HepG2 (cell line): Measurements from ENCODE around the gene TROAP. TPM values are rescaled to one million over a fixed set of nuclear protein-coding genes. Genes with fewer than 3 reads are reported as not detected.

Experiments used
- ARID5B ChIP-seq: IDR thresholded peaks from 2 replicates; pipeline ENCODE4 v1.4.0; 2020; ENCODE audit warnings: mild to moderate bottlenecking, missing genetic modification reagents
- BRD4 ChIP-seq: sonication (generic); formaldehyde crosslinking; IDR thresholded peaks from 2 replicates; pipeline ENCODE4 v1.4.0; 2020; ENCODE audit warnings: missing genetic modification reagents
- ZBTB40 ChIP-seq, 2 experiments: fragments of 450-650 bp in 1 of 2; sonication (generic) in 1 of 2; formaldehyde crosslinking in 1 of 2; IDR thresholded peaks; 2 replicates each; pipeline versions ENCODE4 v1.6.1 to v1.8.0; 2016 to 2022; ENCODE audit warnings: antibody characterized with exemption in 1 of 2, mild to moderate bottlenecking in 1 of 2, missing genetic modification reagents in 1 of 2
- ZFP36L2 ChIP-seq: sonication (generic); formaldehyde crosslinking; IDR thresholded peaks from 2 replicates; pipeline ENCODE4 v1.4.0; 2020; ENCODE audit warnings: missing genetic modification reagents
- ZNF646 ChIP-seq: sonication (generic); formaldehyde crosslinking; IDR thresholded peaks from 2 replicates; pipeline ENCODE4 v1.9.0; 2021; ENCODE audit warnings: mild to moderate bottlenecking, missing genetic modification reagents
- polyA plus RNA-seq, 8 experiments: library from polyadenylated mRNA; depleted of rRNA in 3 of 8; stranded (reverse) in 7 of 8; unstranded in 1 of 8; fragments of >200 nt; fragmentation: Illumina TruSeq in 4 of 8; extraction: Trizol in 4 of 8; gene quantifications; 2 replicates each; pipeline versions ENCODE4 v1.2.1 to v1.2.3, GENCODE V29; 2011 to 2016; ENCODE audit warnings: low read depth in 4 of 8, missing spikeins in 1 of 8, mixed read lengths in 1 of 8; ENCODE audit not compliant: insufficient read depth in 1 of 8
- total RNA-seq, 5 experiments: library from RNA; depleted of rRNA; stranded (reverse); fragments of >200 nt; fragmentation: Illumina TruSeq; extraction: Trizol; gene quantifications; 2 replicates each; pipeline ENCODE4 v1.2.3, GENCODE V29; 2016; ENCODE audit warnings: low read depth in 1 of 5

Gene TROAP
- total and polyA plus RNA-seq, 2 of the 13 experiments (the other 11 are each of a cell fraction or from before 2014, with no cell fraction given): 22.5 to 30.9 TPM

- TF ChIP-seq ARID5B: peak; percentile 86
- peak; percentile 70; the same call in 1 of the 2 replicates for TF ChIP-seq ZFP36L2 (CRISPR knock-in tag)
- TF ChIP-seq ZBTB40 (IDR thresholded peaks at IDR 0.05): no peak
- no peak; the same call in 1 of the 2 replicates for TF ChIP-seq ZBTB40 (CRISPR knock-in tag; IDR thresholded peaks at IDR 0.05)
- TF ChIP-seq BRD4 (CRISPR knock-in tag): peak; percentile 97
- TF ChIP-seq ZNF646 (CRISPR knock-in tag): peak; percentile 29; the same call in 1 of the 2 replicates
These were observed 24.5 kb downstream of the TROAP start (continued) for GRCh38 chr12:49347311-49348193.
